AG09319 (cell line): ENCODE measurements around the gene ZNF776.

Experiments used
- DNase-seq: peaks from one replicate; pipeline ENCODE4 v3.0.0-alpha.2; 2010; ENCODE audit warnings: low read depth; ENCODE audit errors: extremely low read depth
- TF ChIP-seq, protein P1 (sequence below): IDR thresholded peaks from 2 replicates; pipeline ENCODE4 v1.5.1; 2011; ENCODE audit warnings: low read depth, mild to moderate bottlenecking, inconsistent platforms, low read length, moderate library complexity

The ZNF776 gene

DNA sequence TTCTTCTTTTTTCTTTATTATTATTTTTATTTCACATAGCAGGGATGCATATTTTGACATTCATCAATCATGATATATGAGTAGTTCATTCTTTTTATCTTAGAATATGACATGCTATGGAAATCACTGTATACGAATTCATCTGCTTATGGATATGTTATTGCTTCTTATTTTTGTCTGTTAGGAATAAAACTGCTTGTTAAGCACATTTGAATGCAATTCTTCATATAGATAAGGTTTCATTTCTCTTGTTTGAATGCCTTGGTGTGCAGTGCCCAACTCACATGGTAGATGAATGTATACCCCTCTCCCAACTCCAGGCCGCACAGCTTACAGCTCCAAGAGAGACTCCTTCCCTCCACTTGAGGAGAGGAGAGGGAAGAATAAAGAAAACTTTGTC is 11.3 kb downstream of the ZNF776 start:
- DNase-seq = no peak
- TF ChIP-seq, protein P1, sequence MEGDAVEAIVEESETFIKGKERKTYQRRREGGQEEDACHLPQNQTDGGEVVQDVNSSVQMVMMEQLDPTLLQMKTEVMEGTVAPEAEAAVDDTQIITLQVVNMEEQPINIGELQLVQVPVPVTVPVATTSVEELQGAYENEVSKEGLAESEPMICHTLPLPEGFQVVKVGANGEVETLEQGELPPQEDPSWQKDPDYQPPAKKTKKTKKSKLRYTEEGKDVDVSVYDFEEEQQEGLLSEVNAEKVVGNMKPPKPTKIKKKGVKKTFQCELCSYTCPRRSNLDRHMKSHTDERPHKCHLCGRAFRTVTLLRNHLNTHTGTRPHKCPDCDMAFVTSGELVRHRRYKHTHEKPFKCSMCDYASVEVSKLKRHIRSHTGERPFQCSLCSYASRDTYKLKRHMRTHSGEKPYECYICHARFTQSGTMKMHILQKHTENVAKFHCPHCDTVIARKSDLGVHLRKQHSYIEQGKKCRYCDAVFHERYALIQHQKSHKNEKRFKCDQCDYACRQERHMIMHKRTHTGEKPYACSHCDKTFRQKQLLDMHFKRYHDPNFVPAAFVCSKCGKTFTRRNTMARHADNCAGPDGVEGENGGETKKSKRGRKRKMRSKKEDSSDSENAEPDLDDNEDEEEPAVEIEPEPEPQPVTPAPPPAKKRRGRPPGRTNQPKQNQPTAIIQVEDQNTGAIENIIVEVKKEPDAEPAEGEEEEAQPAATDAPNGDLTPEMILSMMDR = no peak

DNA sequence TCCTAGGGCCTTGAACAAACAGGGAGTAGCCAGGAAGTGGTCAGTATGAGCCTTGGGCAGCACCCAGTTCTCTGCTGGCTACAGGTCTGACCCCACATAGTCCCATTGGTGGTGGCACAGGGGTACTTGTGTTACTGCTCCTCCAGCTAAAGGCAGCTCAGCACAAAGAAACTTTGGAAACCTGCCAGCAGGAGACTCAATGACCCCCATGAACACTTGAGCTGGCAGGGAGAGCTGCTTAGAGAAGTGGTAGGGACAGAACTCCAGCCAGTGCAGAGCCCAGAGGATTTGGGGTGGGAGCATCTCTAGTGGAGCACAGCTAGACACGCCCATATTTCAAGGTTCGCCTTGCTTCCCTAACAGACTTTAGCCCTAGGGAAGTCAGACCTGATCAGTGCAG is 12.5 kb downstream of the ZNF776 start:
- TF ChIP-seq, protein P1 = no peak
- DNase-seq = no peak

DNA sequence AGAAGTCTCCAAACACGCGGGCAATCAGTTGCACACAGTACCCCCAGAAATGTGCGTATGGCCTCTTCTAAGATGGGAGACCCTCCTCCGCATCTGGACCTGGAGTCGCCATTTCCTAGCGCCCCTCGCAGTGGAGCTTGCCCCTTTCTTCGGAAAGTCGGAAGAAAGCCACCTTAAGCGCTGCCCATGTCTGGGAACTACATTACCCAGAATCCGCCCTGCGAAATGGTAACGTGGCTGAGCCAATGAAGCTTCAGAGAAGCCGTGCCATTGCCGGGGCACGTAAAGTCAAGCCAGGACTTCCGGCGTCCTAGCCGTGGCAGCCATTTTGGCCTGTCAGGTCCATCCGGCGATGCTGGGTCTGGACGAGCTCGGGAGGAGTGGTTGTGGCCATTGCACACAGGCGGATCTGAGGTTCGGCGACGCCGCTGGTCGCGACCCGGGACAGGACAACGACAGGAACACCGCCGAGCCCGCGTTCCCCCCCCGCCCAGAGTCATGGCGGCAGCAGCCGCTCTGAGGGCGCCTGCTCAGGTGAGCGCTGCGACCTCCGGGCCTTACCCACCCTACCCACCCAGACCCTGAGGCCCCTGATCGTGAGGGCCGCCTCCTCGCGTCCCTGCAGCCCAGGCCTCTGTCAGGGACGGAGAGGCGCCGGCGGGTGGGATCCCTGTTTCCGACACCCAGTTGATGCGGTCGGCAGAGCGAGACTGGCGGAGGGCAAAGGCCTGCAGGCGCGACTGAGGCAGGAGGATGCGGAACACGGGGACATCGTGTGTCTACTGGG is 22.9 kb downstream of the ZNF776 start, which contains the start of gene ZNF586:
TSS of gene ZNF586 (plus strand) at position 332 of the 787 bp plus-strand sequence. CDS start at position 499, 167 bp downstream.
- TF ChIP-seq, protein P1 = no peak
- peak; percentile 63 for DNase-seq

- TF ChIP-seq, protein P1 = no peak
- no peak for DNase-seq
Measured at GRCh38 chr19:57771417-57771816, 24.8 kb downstream of the ZNF776 start.

DNA sequence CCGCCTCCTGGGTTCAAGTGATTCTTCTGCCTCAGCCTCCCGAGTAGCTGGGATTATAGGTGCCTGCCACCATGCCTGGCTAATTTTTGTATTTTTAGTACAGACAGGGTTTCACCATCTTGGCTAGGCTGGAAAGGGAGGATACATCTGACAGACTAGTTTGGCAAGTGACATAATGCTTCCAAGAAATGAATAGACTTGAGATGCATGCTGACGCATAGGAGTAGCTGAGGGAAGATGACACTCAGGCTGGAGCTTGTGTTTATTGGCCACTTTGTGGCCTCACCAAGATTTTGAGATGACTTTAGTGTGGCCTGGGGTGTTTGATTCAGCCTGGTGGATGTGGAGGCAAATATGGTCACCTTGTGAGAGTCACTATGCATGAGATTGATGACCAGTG is 26.9 kb downstream of the ZNF776 start:
- TF ChIP-seq, protein P1 = no peak
- no peak for DNase-seq

DNA sequence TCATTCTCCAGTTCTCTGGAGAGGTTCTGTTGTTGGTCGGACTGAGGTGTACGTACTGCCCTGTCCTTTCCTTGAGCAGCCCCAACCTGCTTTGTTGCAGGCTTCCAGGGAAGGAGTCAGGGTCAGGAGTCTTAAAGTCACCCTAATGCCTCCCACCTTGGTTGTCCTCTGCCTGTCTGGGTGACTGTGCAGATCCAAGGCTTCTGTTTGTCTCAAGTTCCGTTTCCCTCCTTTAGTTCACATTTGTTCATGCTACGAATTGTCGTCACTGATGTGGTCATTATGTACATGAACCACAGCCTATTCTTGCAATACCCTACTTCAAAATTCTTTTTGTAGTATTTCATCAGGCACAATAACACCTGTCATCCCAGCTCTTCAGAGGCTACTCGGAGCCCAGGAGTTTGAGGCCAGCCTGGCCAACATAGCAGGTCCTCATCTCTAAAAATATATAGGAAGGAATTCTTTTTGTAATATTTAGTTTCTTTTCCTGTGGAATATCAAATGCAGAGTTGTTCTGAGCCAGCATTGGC is 30.2 kb downstream of the ZNF776 start:
- TF ChIP-seq, protein P1 = no peak
- DNase-seq = no peak

GRCh38 chr19:57778336-57778735 is 31.7 kb downstream of the ZNF776 start:
- TF ChIP-seq, protein P1 = no peak

More at GRCh38 chr19:57778336-57778735, 31.7 kb downstream of the ZNF776 start:
- no peak for DNase-seq
